Endothelial cell of umbilical vein (primary cell): ENCODE results near the gene FMN1. TPM values are rescaled to one million over a fixed set of nuclear protein-coding genes. Genes with fewer than 3 reads are reported as not detected.

ENCODE experiments used
- BruUV-seq: library from RNA; stranded (reverse); fragments of 400-500 nt; replicated peaks from 2 replicates; lab custom pipeline; 2021; lab: Mats Ljungman, UMichigan
- CTCF ChIA-PET: fragments of 300-600, 350-600 bp; sonication (Branson Sonifier 250); formaldehyde crosslinking; loops from one replicate; lab custom pipeline; 2021; ENCODE audit warnings: antibody characterized with exemption, inconsistent platforms; lab: Charles Lee
- POLR2A ChIA-PET: fragments of 300-600, 350-600 bp; sonication (Branson Sonifier 250); formaldehyde crosslinking; loops from one replicate; lab custom pipeline; 2021; ENCODE audit warnings: antibody characterized with exemption, inconsistent platforms; lab: Charles Lee
- DNase-seq: peaks from one replicate; pipeline ENCODE4 v3.0.0-alpha.2; 2011; ENCODE audit warnings: low read depth, low spot score
- FAIRE-seq: peaks from 2 replicates; lab custom pipeline; 2011; peaks lifted over from hg19 to GRCh38; lab: Jason Lieb, UNC
- H2AFZ ChIP-seq: 2 replicates; pipeline ENCODE4 v1.6.0; 2012; ENCODE audit warnings: low read depth, low read length, control low read depth, inconsistent platforms
- H3K27ac ChIP-seq: 2 replicates; pipeline ENCODE4 v1.5.1; 2011; ENCODE audit warnings: low read depth, mild to moderate bottlenecking, control low read depth, low read length, moderate library complexity; ENCODE audit not compliant: insufficient read depth
- H3K27me3 ChIP-seq, 2 experiments: 2 replicates each; pipeline versions ENCODE4 v1.6.0 to v1.6.1; 2011; ENCODE audit warnings: low read length in 2 of 2, mixed read lengths in 1 of 2; ENCODE audit not compliant: control insufficient read depth in 2 of 2, insufficient read depth in 2 of 2
- H3K36me3 ChIP-seq, 2 experiments: 2 replicates in 1 of 2; 3 replicates in 1 of 2; pipeline ENCODE4 v1.5.1; 2011; ENCODE audit warnings: low read length in 2 of 2, mild to moderate bottlenecking in 1 of 2, moderate library complexity in 1 of 2; ENCODE audit not compliant: control insufficient read depth in 2 of 2, insufficient read depth in 2 of 2; ENCODE audit errors: extremely low read depth in 1 of 2
- H3K4me1 ChIP-seq: 3 replicates; pipeline ENCODE4 v1.5.1; 2011; ENCODE audit warnings: mild to moderate bottlenecking, low read length; ENCODE audit not compliant: control insufficient read depth, insufficient read depth; ENCODE audit errors: extremely low read depth
- H3K4me2 ChIP-seq: 2 replicates; pipeline ENCODE4 v1.6.1; 2011; ENCODE audit warnings: low read length, control low read depth, mixed read lengths; ENCODE audit not compliant: insufficient read depth
- H3K4me3 ChIP-seq, 3 experiments: fragments of 200-600 bp in 1 of 3; sonication (generic), shearing (Covaris generic) in 1 of 3; replicated peaks in 1 of 3; 2 replicates each; pipeline ENCODE4 v1.5.1; 2011 to 2016; ENCODE audit warnings: control low read depth in 3 of 3, low read length in 3 of 3, mild to moderate bottlenecking in 2 of 3, inconsistent platforms in 1 of 3, low read depth in 1 of 3, moderate library complexity in 1 of 3; ENCODE audit not compliant: insufficient read depth in 1 of 3
- H3K79me2 ChIP-seq: 2 replicates; pipeline ENCODE4 v1.6.0; 2012; ENCODE audit warnings: low read length, inconsistent platforms; ENCODE audit not compliant: control insufficient read depth, insufficient read depth
- H3K9ac ChIP-seq: replicated peaks from 2 replicates; pipeline ENCODE3; 2011; ENCODE audit warnings: low read length, control low read depth; ENCODE audit not compliant: insufficient read depth; ENCODE audit errors: extremely low read depth
- H3K9me1 ChIP-seq: replicated peaks from 3 replicates; pipeline ENCODE4 v1.6.0; 2011; ENCODE audit warnings: mild to moderate bottlenecking, low read length; ENCODE audit not compliant: control insufficient read depth, insufficient read depth; ENCODE audit errors: extremely low read depth
- H3K9me3 ChIP-seq: replicated peaks from 2 replicates; pipeline ENCODE4 v1.5.1; 2012; ENCODE audit warnings: low read length, inconsistent platforms; ENCODE audit not compliant: control insufficient read depth, insufficient read depth
- H4K20me1 ChIP-seq: replicated peaks from 2 replicates; pipeline ENCODE3; 2011; ENCODE audit warnings: mild to moderate bottlenecking, low read length; ENCODE audit not compliant: control insufficient read depth, insufficient read depth; ENCODE audit errors: extremely low read depth
- CTCF ChIP-seq, 2 donors: IDR thresholded peaks; 1 replicate in 1 of 2; 2 replicates in 1 of 2; pipeline ENCODE4 v1.5.1; 2011; ENCODE audit warnings: low read length in 2 of 2, mild to moderate bottlenecking in 2 of 2, moderate library complexity in 2 of 2, control low read depth in 1 of 2, inconsistent platforms in 1 of 2, low read depth in 1 of 2; ENCODE audit not compliant: insufficient read depth in 1 of 2; ENCODE audit errors: extremely low read depth in 1 of 2
- EZH2 ChIP-seq: IDR thresholded peaks from 2 replicates; pipeline ENCODE4 v1.6.1; 2012; ENCODE audit warnings: borderline replicate concordance, low read depth, mild to moderate bottlenecking, moderate library complexity, low read length, inconsistent platforms; ENCODE audit not compliant: severe bottlenecking
- FOS ChIP-seq: IDR thresholded peaks from 2 replicates; pipeline ENCODE4 v1.6.1; 2011; ENCODE audit warnings: mild to moderate bottlenecking, low read length, moderate library complexity, borderline replicate concordance; ENCODE audit not compliant: insufficient read depth
- GATA2 ChIP-seq: IDR thresholded peaks from 2 replicates; pipeline ENCODE4 v1.7.0; 2011; ENCODE audit warnings: low read depth, mild to moderate bottlenecking, moderate library complexity, mixed read lengths, low read length; ENCODE audit not compliant: insufficient read length, insufficient read depth
- JUN ChIP-seq: IDR thresholded peaks from 2 replicates; pipeline ENCODE4 v1.6.1; 2011; ENCODE audit warnings: borderline replicate concordance, low read depth; ENCODE audit not compliant: insufficient read length, insufficient read depth
- MYC ChIP-seq: IDR thresholded peaks from one replicate; pipeline ENCODE4 v1.6.1; 2011; ENCODE audit warnings: mild to moderate bottlenecking, low read depth, low read length
- POLR2A ChIP-seq: IDR thresholded peaks from 2 replicates; pipeline ENCODE4 v1.6.1; 2012; ENCODE audit warnings: low read depth, mild to moderate bottlenecking, control low read depth, low read length
- POLR2AphosphoS5 ChIP-seq: IDR thresholded peaks from 2 replicates; pipeline ENCODE4 v1.6.1; 2012; ENCODE audit warnings: low read depth, mild to moderate bottlenecking, control low read depth, low read length, moderate library complexity; ENCODE audit not compliant: insufficient read depth
- dilution Hi-C: fragments of 300-500 bp; cut with MboI; formaldehyde crosslinking; loops from one replicate; pipeline ENCODE4 v1.15.0; 2019; ENCODE audit warnings: low sequenced_read_pairs; ENCODE audit not compliant: extremely low pct_ligation_motif_present
- intact Hi-C: fragments of 100-400 bp; cut with micrococcal nuclease; formaldehyde crosslinking; loops from one replicate; pipeline ENCODE4 v1.10.0; 2022
- polyA plus RNA-seq, 4 experiments: library from polyadenylated mRNA; depleted of rRNA in 3 of 4; stranded (reverse) in 3 of 4; unstranded in 1 of 4; fragments of >200 nt; gene quantifications; 2 replicates each; pipeline versions ENCODE4 v1.2.1 to v1.2.3, GENCODE V29; 2011 to 2012; ENCODE audit warnings: missing spikeins in 1 of 4
- total RNA-seq: library from RNA; stranded (reverse); gene quantifications from 2 replicates; pipeline ENCODE4 v1.2.3, GENCODE V29; 2021
- TF ChIP-seq, protein P1 (sequence below): IDR thresholded peaks from 2 replicates; pipeline ENCODE4 v1.6.1; 2011; ENCODE audit not compliant: insufficient read depth, insufficient read length

FMN1 gene
- total and polyA plus RNA-seq, 2 donors (not counting 3 experiments of a cell fraction or from before 2014, with no cell fraction given): 0.01 to 0.29 TPM

DNA sequence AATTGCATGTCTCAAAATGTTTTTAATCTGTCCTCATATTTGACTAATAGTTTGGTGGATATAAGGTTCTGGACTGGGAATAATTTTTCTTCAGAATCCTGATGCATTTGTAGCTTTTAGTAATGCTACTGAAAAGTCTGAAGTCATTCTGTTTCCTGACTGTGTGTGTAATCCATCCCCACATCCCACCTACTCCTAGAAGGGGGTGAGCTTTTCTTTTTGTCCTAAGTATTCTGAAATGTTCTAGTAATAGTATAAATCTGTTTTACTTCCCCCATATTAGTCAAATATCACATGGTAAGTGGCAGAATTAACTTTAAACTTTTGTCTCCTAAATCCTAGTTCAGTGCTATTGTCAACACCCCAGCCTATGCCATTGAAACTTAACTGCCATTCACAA, 313.9 kb downstream of the FMN1 start:
- H3K4me1 ChIP-seq: peaks cover 15% of the 10 kb centered on the region
- H3K9me1 ChIP-seq: no peaks in the 10 kb centered on the region
- dilution Hi-C loops (no loop called here), intact Hi-C loops (loop anchor here (1.0 kb wide), 1 partner anchor 24 kb away; no protein-coding TSS in a partner anchor)
- no TSS peak for BruUV-seq
- TF ChIP-seq JUN: no peak
- TF ChIP-seq, protein P1, sequence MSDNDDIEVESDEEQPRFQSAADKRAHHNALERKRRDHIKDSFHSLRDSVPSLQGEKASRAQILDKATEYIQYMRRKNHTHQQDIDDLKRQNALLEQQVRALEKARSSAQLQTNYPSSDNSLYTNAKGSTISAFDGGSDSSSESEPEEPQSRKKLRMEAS: no peak
- no peak for TF ChIP-seq POLR2AphosphoS5
- no peak for TF ChIP-seq POLR2A
- no peak for TF ChIP-seq GATA2
- no peak for TF ChIP-seq MYC
- TF ChIP-seq FOS: no peak
- no peak for TF ChIP-seq CTCF (IDR thresholded peaks at IDR 0.05; ENCODE audit: extremely low read depth in 1 of 2, insufficient read depth in 1 of 2, low read depth in 1 of 2, low read length in 2 of 2)
- no peak for TF ChIP-seq EZH2
- H3K9ac ChIP-seq: no peak overlapping the region
- POLR2A ChIA-PET: no interaction called here
- no peak for DNase-seq
- H3K9me3 ChIP-seq: no peaks in the 10 kb centered on the region
- FAIRE-seq: no peak
- H2AFZ ChIP-seq: no peak overlapping the region
- H3K4me3 ChIP-seq: no peak overlapping the region
- CTCF ChIA-PET: interaction anchor here (1.1 to 1.7 kb wide), 3 partner anchors 19 to 218 kb away, joined by 3 to 7 read pairs (median 3); no protein-coding TSS in a partner anchor
- H3K36me3 ChIP-seq: no peaks in the 10 kb centered on the region
- H3K27ac ChIP-seq: no peak overlapping the region
- H3K79me2 ChIP-seq: no peaks in the 10 kb centered on the region
- no peaks in the 10 kb centered on the region for H3K27me3 ChIP-seq
- H4K20me1 ChIP-seq: no peaks in the 10 kb centered on the region
- H3K4me2 ChIP-seq: no peak overlapping the region
